Ammon's horn (tissue), 1 donor: Measurements from ENCODE around the gene NFAT5.
"Not testable (repeated sequence)": the region's sequence is repeated elsewhere in the genome, so short reads cannot be mapped to it uniquely, and the experiment has no call there.

Source experiments
- DNase-seq: peaks from one replicate; pipeline ENCODE4 v3.0.0-alpha.2; 2016; ENCODE audit warnings: low spot score

The NFAT5 gene

DNA sequence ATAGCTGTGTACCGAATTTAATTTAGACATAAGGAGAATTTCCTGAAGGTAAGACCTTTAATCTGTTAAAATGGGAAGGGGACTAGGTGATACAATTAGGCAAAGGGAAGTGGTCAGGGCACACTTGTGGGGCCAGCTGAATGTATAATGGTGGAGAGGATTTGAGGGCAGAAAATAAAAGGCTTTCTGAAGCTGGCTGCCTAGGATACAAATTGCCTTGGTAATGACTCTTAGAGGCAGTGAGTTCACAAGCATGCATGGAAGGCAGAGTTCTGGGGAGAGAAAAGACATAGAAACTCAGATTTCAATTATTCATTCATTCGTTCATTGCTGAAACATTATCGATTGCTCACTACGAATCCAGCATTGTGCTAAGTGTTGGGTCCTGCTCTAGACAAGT, 12.4 kb upstream of the NFAT5 start:
- DNase-seq: no peak

DNA sequence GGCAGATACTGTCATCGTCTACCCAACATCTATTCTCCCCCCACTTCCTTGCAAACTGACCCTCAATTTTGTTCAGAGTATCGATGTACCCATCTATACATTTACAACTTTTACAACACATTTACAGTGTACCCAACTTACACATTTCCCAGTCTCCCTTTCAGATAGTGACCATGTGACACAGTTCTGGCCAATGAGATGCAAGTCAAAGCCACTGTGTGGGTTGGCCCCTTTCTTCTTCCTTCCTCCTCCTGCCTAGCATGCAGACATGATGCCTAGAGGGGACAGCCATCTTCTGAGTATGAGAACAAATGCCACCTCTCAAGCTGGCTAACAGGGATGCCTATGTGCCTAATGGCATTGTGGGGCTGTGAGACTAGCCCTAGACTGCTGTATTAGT, 11.3 kb upstream of the NFAT5 start:
- no peak for DNase-seq

DNA sequence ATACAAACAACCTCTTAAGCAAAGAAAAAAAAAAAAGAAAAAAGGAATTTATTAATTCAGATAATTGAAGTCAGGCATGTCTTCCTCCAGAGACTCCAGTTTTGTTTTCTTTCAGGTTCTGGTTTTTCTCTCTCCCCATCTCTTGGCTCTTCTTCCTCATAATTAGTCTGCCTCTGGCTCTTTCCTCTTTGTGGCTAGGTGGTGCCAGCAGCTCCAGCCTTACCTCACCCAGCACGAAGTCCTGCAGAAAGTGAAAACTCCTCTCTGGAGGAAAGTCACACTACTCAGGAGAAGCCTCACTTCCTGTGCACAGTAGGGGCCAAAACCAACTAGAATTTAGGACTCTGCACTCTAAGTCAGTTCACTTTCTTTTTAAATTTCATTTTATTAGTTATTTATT, 10.3 kb upstream of the NFAT5 start:
- DNase-seq: no peak

DNA sequence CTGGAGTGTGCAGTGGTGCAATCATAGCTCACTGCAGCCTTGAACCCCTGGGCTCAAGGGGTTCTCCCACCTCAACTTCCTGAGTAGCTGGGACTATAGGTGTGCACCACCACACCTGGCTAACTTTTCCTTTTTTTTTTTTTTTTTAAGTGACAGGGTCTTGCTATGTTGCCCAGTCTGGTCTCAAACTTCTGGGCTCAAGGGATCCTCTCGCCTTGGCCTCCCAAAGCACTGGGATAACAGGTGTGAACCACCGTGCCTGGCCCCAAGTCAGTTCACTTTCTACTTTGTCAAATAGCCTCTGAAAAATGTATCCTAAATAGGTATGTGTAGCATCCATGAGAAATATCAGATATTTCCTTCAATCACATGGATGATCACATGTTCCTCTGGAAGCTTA, 9.9 kb upstream of the NFAT5 start:
- no peak for DNase-seq

DNA sequence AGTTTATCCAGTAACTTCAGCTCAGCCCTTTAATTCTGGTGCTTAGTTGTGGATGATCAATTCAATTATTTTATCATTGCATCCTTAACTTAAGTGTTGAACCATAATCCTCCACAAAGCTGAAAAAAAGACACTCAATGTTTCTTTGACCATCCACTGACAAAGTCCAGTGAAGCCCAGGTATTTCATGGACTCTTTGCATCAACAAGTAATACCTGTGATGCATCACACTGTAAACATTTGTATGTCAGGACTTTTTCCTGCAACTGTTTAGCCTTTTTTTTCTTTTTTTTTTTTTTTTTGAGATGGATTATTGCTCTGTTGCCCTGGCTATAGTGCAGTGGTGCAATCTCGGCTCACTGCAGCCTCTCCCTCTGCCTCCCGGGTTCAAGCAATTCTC, 6.6 kb upstream of the NFAT5 start:
- DNase-seq: no peak

DNA sequence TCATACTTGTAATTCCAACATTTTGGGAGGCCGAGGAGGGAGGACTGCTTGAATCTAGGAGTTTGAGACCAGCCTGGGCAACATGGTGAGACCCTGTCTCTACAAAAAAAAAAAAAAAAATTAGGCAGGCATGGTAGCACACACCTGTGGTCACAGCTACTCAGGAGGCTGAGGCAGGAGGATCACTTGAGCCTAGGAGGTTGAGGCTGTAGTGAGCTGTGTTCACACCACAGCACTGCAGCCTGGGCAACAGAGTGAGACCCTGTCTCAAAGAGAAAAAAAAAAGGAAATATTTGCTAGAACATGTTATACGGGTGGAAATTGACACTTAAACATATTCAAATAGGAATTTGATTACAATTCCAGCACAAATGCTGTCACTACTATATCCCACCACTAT, 4.4 kb upstream of the NFAT5 start:
- DNase-seq: not testable (repeated sequence)

DNA sequence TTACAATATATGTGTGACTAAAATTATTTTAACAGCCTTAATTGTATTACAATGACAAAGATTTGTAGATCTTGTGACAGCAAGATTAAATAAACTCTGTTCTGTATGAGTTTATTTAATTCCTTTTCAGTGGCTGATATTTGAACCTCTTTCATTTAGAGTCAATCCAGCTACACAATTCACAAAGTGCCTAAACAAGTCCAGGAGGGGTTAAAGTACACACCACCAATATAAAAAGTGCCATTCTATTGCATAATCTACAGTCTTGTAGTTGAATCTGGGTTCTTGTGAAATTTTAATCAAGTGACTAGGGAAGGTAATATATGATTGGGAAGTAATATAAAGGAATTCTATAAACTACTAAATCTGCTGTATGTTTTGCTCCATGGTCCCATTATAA, 3.9 kb upstream of the NFAT5 start:
- DNase-seq: no peak

DNA sequence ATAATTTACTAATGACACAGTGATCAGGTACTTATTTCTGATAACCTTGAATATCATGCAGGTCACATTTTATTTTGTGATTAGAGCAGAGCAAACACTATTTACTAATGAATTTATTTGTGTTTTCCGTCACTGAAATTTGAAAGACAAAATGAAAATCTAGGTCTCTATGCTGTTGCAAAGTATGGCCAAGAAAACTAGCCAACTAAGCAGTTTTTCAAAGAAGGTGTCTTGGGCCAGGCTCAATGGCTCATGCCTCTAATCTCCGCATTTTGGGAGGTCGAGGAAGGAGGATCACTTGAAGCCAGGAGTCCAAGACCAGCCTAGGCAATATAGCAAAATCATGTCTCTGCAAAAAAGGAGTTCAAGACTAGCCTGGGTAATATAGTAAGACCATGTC, 3.0 kb upstream of the NFAT5 start:
- DNase-seq: no peak

DNA sequence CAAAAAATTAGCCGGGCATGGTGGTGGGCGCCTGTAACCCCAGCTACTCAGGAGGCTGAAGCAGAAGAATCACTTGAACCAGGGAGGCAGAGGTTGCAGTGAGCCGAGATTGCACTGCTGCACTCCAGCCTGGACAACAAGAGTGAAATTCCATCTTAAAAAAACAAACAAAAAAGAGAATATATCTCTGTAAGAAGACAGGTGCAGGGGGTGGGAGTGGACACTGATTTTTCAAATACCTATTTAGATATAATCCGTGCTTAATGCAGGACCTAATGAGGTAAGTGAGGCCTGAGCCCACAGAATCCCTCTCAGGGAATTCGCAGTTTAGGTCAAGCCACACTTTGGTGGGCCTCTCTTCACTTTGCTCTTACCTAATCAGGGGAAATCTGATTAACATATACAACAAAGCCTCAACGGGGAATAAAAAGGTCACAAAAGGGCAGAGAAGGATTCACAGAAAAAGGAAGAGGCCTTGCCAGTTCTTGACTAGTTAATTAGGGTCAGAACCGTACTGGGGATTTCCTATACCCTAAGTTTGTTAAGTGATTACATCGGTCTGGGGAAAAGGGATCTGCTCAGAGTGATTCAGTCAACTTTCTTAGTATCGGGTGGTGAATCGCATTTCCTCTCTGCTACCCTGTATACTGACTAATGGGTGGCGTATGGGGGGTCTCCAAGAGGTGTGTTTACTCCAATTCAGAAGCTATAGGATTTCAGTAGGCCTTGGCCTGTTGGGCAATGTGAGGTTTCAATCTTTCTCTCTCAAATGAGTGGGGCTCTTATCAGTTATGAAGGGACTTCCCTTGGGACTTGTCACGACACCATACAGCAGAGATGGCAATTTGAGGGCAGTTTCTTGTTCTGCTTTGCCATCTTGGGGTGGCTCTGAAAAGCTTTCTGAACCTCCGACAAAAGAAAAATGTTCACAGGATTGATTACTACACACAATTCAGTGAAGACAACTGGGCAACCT, 1.9 kb upstream of the NFAT5 start:
- peak; percentile 8 for DNase-seq

DNA sequence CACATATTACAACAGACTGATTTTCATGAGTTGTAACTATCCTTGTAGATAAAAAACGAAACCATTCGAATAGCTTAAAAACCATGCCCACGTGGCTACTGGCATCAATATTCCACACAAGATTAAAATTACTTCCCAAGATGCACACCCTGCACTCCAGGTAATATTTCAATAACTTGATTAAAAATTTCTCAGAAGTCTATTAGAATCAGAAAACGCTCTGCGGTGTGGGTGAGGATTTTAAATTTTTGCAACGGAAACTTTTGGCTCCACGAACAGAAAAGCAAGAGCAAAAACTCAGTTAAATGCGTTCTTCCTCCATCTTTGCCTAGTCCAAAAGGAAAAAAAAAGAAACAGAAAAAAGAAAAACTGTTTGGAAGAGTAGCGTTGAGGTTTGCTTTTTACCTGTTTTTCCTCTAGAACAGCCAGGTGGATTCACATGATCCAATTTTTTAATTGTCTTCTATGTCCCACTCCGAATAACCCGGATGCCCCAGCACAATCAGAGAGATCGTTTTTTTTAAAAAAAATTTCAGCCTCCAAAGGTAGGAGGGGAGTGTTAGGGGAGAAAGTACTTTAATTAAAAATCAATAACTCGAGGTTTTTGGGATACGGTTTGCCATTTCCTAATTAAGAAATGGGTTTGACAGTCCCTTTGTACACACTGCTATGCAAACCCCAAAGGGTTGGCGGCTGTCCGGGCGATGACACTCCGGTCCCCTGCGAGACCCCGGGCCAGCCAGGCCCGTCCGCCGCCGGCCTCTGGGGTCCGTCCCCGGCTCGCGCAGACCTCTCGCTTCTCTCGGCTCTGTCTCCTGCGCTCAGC, 708 bp upstream of the NFAT5 start:
- DNase-seq: no peak

DNA sequence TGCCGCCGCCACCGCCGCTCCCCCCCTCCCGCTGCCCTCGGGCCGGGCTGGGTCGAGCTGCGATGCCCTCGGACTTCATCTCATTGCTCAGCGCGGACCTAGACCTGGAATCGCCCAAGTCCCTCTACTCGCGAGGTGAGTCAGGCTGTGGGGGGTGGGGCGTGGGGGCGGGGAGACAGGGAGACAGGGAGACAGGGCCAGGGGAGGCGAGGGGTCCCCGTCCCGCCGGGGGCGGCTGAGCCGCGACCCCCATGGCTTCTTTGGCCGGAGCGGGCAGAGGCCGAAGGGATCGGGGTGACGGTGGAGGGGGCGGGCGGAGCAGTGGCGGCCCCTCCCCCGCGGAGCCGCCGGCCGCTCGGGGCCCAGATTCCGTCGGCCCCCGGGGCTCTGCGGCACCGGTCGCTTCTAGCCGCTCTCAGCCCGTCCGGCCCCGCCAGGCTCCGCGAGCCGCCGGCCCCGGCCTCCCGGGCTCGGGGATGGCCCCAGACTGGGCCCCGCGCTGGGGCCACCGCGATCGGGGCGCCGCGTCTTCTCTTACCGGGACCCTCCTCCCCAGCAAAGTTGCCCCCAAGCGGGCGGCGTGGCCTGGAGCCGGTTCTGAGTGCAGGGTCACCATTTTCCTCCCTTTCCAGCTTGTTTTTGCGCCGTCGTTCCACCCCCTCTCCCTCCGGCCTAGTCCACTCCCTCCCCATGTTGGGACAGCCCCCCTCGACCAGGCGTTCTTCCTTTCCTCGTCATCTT, 644 bp downstream of the NFAT5 start:
- DNase-seq: peak; percentile 64

DNA sequence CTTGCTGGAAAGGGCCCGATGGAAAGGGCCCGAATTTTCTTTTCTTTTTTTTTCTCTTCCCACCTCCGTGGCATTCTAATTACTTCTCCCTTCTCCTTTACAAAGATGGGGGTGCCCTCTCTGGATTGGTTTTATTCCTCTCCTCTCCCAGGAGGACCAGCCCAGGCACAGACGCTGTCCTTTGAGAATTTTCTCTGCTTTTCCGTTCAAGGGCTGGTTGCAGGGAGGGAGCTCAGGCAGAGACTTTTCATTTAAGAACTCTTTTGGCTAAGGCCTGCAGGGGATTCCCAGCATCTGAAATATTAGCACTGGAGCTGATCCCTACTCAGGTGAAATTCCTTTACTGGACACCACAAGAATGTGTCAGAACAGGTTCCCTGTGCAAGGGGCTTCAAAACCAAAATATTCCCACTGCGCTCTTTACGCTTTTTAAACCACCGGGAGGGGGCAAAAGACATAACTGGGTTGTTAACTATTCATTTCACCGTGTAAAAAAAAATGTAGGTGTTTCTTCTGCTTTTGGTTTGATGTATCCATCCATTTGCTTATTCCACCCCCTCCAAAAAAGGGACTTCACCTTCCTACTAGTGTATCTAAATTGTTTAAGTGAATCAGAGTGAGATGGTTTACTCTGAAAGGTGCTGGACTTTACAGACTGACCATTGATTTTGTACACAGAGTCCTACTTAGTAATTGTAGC, 1.4 kb downstream of the NFAT5 start:
- DNase-seq: no peak

DNA sequence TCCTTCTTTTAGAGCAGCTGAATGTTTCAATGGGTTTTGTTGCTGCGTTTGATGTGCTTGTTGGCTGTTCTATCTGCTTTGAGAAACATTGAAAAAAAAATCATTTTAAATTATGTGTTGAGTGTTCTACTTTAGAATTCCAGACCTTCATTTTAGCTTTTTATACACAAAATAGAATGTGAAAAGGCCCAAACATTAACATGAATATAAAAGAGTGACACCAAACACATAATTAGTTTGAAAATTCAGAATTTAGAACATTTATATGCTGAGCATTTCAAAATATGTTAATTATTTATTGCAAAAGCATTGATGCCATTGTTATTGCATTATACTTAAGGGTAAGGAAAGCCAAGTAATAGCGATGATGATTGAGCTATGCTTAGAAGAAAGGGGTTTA, 2.9 kb downstream of the NFAT5 start:
- no peak for DNase-seq

DNA sequence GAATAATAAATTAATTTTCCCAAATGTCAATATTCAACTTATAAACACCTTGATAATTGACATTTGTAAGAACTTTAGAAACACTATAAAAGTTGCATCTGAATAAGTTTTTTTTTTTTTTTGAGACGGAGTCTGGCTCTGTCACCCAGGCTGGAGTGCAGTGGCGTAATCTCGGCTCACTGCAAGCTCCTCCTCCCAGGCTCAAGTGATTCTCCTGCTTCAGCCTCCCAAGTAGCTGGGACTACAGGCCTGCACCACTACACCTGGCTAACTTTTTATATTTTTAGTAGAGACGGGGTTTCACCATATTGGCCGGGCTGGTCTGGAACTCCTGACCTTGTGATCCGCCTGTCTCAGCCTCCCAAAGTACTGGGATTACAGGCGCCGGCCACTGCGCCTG, 13.0 kb downstream of the NFAT5 start:
- DNase-seq: not testable (repeated sequence)

DNA sequence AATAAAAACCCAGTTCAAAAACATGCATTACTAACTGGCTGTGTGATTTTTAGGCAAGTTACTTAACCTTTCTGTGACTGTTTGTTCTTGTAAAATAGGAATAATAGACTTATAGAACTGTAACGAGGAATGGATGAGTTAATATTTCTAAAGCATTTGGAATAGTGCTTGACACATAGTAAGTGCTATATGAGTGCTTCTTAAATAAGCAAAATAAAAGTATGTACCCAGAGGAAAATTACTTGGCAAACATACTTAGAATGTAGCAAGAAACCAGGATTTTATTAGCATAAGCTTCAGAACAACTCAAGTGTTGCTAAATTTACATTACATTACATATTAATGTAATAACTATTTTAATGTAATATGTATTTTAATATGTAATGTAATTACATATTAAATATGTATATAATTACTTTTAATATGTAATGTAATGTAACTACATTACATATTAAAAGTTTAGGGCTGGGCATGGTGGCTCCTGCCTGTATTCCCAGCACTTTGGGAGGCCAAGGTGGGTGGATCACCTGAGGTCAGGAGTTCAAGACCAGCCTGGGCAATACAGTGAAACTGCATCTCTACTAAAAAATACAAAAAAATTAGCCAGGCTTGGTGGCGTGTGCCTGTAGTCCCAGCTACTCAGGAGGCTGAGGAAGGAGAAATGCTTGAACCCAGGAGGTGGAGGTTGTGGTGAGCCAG, 14.2 kb downstream of the NFAT5 start:
- DNase-seq: no peak

DNA sequence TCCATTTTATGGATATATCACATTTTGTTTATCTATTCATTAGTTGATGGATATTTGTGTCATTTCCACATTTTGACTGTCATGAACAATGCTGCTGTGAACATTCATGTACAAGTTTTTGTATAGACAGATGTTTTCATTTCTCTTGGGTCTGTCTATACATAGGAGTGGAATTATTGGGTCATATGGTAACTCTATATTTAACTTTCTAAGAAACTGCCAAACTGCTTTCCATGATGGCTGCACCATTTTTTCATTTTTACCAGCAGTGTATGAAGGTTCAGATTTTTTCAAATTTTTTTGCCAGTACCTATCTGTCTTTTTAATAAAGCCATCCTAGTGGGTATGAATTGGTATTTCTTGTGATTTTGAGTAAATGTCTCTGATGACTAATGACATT, 15.5 kb downstream of the NFAT5 start:
- no peak for DNase-seq

DNA sequence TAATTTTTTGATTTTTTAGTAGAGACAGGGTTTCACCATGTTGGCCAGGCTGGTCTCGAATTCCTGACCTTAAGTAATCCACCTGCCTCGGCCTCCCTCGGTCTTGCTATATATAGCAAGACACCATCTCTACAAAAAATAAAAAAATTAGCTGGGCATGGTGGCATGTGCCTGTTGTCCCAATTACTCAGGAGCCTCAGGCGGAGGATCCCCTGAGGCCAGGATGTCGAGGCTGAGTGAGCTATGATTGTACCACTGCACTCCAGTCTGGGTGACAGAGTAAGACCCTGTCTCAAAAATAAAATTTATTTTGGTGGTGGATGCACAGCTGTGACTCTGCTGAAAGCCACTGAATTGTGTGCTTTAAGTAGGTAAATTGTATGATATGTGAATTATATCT, 18.7 kb downstream of the NFAT5 start:
- DNase-seq: not testable (repeated sequence)

DNA sequence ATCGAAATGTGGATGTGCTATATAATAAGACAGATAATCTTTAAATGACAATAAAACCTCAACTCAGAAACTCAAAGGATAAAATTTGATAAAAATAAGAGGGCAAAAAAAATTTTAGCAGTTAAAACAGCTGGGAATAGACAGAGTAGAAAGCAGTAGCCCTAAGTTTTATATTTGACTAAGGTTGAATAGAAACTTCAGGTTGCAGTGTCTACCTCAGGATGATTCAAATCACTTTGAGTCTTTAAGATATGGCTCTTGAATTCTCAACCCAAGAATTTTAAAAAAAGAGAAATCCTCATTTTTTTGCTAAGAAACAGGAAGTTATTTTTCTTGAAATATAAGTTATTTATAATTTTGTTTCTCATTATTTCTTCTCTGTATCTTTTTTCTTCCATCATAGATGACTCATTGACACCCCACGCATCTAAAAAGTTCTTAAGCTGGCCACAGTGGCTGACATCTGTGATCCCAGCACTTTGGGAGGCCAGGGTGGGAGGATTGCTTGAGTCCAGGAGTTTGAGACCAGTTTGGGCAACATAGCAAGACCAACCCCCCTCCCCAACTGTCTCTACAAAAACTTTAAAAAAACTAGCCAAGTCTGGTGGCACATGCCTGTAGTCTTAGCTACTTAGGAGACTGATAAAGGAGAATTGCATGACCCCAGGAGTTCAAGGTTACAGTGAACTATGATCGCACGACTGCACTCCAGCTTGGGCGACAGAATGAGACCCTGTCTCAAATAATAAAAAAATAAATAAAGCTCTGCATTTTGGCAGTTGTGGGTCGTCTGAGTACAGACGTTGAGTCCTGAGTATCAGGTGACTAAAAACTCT, 23.9 kb downstream of the NFAT5 start:
- no peak for DNase-seq

DNA sequence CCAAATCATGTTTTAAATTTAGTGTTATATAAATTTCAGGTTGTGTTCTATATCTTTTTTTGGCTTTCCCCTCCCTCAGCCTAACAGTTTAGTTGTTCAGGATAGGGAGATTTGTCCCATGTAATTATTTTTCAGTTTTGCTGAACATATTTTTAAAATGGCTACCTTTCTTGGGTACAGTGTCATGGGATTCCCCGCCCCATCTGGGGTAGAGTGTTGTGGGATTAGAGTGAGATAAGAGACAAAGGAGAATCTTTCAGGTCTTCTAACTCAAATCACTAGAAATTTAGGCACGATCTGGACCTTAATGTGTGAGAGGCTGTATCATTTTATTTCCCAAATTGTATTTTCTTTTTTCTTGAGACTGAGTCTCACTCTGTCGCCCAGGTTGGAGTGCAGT, 24.8 kb downstream of the NFAT5 start:
- DNase-seq: no peak

DNA sequence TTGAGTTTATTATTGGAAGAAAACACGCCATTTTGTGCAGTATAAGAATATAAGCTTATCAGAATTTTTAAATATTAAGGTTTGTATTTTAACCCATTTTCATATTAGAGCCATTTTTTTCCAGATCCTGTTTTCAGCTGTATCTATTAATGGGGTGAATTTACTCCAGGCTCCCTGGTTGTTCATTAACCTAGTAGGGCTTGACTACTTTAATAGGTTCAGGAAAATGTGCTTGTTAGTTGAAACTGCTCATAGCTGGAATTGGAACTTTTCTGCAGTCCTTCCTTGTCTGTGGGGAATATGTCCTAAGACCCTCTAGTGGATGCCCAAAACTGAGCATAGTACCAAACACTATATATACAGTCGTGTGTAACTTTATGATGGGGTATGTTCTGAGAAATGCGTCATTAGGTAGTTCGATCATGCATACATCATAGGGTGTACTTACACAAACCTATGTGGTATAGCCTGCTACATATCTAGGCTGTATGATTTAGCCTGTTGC, 28.0 kb downstream of the NFAT5 start:
- no peak for DNase-seq
